ENCODE data around the gene CDH7.

CDH7 gene

GRCh38 chr18:65750389-65751154, at the start of gene CDH7:
CDH7 (plus strand) TSS chr18:65751012; CDS start chr18:65762843, 11,831 bp downstream.
- no peak for TF ChIP-seq CTCF (IDR thresholded peaks at IDR 0.05; ENCODE audit: extremely low read depth, missing control alignments)
- DNase-seq (ENCODE audit: low spot score) = no peak

GRCh38 chr18:65704046-65704445, 46.8 kb upstream of the CDH7 start:
- no peak for DNase-seq (ENCODE audit: low spot score)
- TF ChIP-seq CTCF (IDR thresholded peaks at IDR 0.05; ENCODE audit: extremely low read depth, missing control alignments) = no peak

GRCh38 chr18:65706646-65707045, 44.2 kb upstream of the CDH7 start:
- no peak for DNase-seq (ENCODE audit: low spot score)
- no peak for TF ChIP-seq CTCF (IDR thresholded peaks at IDR 0.05; ENCODE audit: extremely low read depth, missing control alignments)

- DNase-seq (ENCODE audit: low spot score) = no peak
- no peak for TF ChIP-seq CTCF (IDR thresholded peaks at IDR 0.05; ENCODE audit: extremely low read depth, missing control alignments)
Observed at GRCh38 chr18:65711493-65711892, 39.3 kb upstream of the CDH7 start.

GRCh38 chr18:65721619-65722018, 29.2 kb upstream of the CDH7 start:
- TF ChIP-seq CTCF (IDR thresholded peaks at IDR 0.05; ENCODE audit: extremely low read depth, missing control alignments) = no peak
- no peak for DNase-seq (ENCODE audit: low spot score)

- no peak for DNase-seq (ENCODE audit: low spot score)
- no peak for TF ChIP-seq CTCF (IDR thresholded peaks at IDR 0.05; ENCODE audit: extremely low read depth, missing control alignments)
Observed at GRCh38 chr18:65725251-65726050, 25.4 kb upstream of the CDH7 start.

GRCh38 chr18:65735155-65735554, 15.7 kb upstream of the CDH7 start:
- DNase-seq (ENCODE audit: low spot score) = no peak
- TF ChIP-seq CTCF (IDR thresholded peaks at IDR 0.05; ENCODE audit: extremely low read depth, missing control alignments) = no peak
